Measurements from ENCODE around the gene NLRX1.

GRCh38 chr11:119204066-119204465 is 35.5 kb downstream of the NLRX1 start:
- no peak for TF ChIP-seq POLR2A (IDR thresholded peaks at IDR 0.05)
- TF ChIP-seq CTCF (IDR thresholded peaks at IDR 0.05) = no peak
